ENCODE data around the gene LARP4B. TPM values are rescaled to one million over a fixed set of nuclear protein-coding genes. Genes with fewer than 3 reads are reported as not detected.

LARP4B gene
- total and polyA plus RNA-seq, 2 of the 13 experiments (the other 11 are each of a cell fraction or from before 2014, with no cell fraction given): 19.5 to 30.2 TPM

DNA sequence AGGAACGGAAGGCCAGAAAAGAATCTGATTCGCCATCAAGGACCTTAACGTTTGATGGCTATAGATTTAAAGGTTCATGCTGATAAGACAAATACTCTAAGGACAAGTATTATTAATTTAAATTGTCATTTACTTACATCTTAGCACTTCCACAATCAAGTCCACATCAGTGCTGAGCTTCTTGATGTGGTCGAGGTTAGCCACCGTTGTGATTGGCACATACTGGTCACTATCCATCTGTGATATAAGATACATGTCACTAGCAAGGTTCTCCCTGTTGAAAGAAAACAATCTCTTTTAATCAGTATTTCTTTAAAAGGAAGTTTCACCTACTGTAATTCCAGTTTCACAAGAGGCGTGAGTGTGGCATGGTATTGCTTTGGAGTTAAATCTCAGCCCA lies 88.7 kb downstream of the LARP4B start (continued):
- TF ChIP-seq, protein P1, sequence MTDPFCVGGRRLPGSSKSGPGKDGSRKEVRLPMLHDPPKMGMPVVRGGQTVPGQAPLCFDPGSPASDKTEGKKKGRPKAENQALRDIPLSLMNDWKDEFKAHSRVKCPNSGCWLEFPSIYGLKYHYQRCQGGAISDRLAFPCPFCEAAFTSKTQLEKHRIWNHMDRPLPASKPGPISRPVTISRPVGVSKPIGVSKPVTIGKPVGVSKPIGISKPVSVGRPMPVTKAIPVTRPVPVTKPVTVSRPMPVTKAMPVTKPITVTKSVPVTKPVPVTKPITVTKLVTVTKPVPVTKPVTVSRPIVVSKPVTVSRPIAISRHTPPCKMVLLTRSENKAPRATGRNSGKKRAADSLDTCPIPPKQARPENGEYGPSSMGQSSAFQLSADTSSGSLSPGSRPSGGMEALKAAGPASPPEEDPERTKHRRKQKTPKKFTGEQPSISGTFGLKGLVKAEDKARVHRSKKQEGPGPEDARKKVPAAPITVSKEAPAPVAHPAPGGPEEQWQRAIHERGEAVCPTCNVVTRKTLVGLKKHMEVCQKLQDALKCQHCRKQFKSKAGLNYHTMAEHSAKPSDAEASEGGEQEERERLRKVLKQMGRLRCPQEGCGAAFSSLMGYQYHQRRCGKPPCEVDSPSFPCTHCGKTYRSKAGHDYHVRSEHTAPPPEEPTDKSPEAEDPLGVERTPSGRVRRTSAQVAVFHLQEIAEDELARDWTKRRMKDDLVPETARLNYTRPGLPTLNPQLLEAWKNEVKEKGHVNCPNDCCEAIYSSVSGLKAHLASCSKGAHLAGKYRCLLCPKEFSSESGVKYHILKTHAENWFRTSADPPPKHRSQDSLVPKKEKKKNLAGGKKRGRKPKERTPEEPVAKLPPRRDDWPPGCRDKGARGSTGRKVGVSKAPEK (CRISPR knock-in tag; IDR thresholded peaks at IDR 0.05; ENCODE audit: borderline replicate concordance): no peak
- TF ChIP-seq MYPOP (CRISPR knock-in tag; IDR thresholded peaks at IDR 0.05) (no peak), ATAD3A (CRISPR knock-in tag; IDR thresholded peaks at IDR 0.05) (no peak), NR1H2 (CRISPR knock-in tag; IDR thresholded peaks at IDR 0.05; ENCODE audit: borderline replicate concordance, low read depth) (no peak), ZFP1 (CRISPR knock-in tag; IDR thresholded peaks at IDR 0.05) (no peak), ZNF296 (CRISPR knock-in tag; conservative IDR thresholded peaks at IDR 0.05) (no peak), ZKSCAN5 (CRISPR knock-in tag; IDR thresholded peaks at IDR 0.05) (no peak), HOXA7 (CRISPR knock-in tag; IDR thresholded peaks at IDR 0.05) (no peak), ZNF441 (CRISPR knock-in tag; IDR thresholded peaks at IDR 0.05; ENCODE audit: borderline replicate concordance) (no peak), SKI (IDR thresholded peaks at IDR 0.05; ENCODE audit: partially characterized antibody) (no peak)

DNA sequence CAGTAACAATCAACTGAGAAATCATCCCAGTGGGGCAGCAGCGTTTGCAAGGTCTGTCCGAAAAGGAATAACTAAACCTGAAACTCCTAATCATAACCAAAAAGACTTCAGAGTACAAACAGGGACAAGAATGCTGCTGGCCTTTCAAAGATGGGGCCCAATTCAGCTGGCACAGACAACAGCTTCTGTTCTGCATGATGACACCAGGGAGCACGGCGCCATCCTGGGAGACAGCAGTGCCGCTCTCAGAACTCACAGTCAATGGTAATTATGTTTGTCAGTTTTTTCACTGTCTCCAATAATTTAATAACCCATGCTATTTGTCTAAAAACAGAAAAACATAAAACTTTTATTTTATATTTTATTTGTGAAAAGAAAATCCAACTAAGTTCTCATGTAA lies 90.0 kb downstream of the LARP4B start:
- H3K27me3 ChIP-seq (ENCODE audit: control insufficient read depth in 1 of 2, insufficient read depth in 2 of 2, low read length in 2 of 2): no peaks in the 10 kb centered on the region
- no peak overlapping the region for H3K4me2 ChIP-seq (ENCODE audit: low read depth, low read length)
- ATAC-seq (no peak), FAIRE-seq (no peak), DNase-seq (ENCODE audit: low spot score) (no peak)
- H4K20me1 ChIP-seq (ENCODE audit: insufficient read depth, low read length): peaks cover 8% of the 10 kb centered on the region; the same call in 1 of the 2 replicates
- H3K27ac ChIP-seq (ENCODE audit: extremely low read length, insufficient read depth, low read length): no peak overlapping the region
- peaks cover 4% of the 10 kb centered on the region for H3K79me2 ChIP-seq (ENCODE audit: insufficient read depth, low read length)
- CTCF ChIA-PET (ENCODE audit: low intra/inter-chr PET ratio, low total read pairs): no interaction called here
- in situ Hi-C loops (cut with HindIII; ENCODE audit: extremely low pct_ligation_motif_present, low pct_unique_long_range_greater_than_20kb): no loop called here
- POLR2A ChIA-PET: no interaction called here
- no peaks in the 10 kb centered on the region for H3K4me1 ChIP-seq (ENCODE audit: insufficient read depth, low read length)
- BruUV-seq (replicated peaks): no TSS peak
- H2AFZ ChIP-seq (ENCODE audit: low read length): no peak overlapping the region
- H3K36me3 ChIP-seq (replicated peaks in 1 of 2; ENCODE audit: control insufficient read depth in 1 of 2, insufficient read depth in 2 of 2, low read length in 2 of 2): peaks cover 27 to 87% of the 10 kb centered on the region in 2 experiments
- intact Hi-C loops (cut with micrococcal nuclease; ENCODE audit: unreplicated experiment): no loop called here
- no peaks in the 10 kb centered on the region for H3K9me3 ChIP-seq (ENCODE audit: low read length)
- no peak overlapping the region for H3K9ac ChIP-seq (ENCODE audit: insufficient read depth, low read depth, low read length)
- 91% methylated on average over 5 of the region's 5 CpGs for WGBS (ENCODE audit: low lambda C conversion rate)
- H3K4me3 ChIP-seq (replicated peaks in 1 of 3; ENCODE audit: insufficient read depth in 1 of 3, low read depth in 2 of 3, low read length in 3 of 3): no peak overlapping the region
- no peak for TF ChIP-seq LCORL (IDR thresholded peaks at IDR 0.05)
- no peak for TF ChIP-seq LCORL (CRISPR knock-in tag; IDR thresholded peaks at IDR 0.05)
- no peak for TF ChIP-seq ZNF720 (CRISPR knock-in tag; IDR thresholded peaks at IDR 0.05)
- TF ChIP-seq TSC22D2 (CRISPR knock-in tag; IDR thresholded peaks at IDR 0.05; ENCODE audit: borderline replicate concordance): no peak
- no peak for TF ChIP-seq STAG1 (CRISPR knock-in tag; IDR thresholded peaks at IDR 0.05)
- TF ChIP-seq, protein P2, sequence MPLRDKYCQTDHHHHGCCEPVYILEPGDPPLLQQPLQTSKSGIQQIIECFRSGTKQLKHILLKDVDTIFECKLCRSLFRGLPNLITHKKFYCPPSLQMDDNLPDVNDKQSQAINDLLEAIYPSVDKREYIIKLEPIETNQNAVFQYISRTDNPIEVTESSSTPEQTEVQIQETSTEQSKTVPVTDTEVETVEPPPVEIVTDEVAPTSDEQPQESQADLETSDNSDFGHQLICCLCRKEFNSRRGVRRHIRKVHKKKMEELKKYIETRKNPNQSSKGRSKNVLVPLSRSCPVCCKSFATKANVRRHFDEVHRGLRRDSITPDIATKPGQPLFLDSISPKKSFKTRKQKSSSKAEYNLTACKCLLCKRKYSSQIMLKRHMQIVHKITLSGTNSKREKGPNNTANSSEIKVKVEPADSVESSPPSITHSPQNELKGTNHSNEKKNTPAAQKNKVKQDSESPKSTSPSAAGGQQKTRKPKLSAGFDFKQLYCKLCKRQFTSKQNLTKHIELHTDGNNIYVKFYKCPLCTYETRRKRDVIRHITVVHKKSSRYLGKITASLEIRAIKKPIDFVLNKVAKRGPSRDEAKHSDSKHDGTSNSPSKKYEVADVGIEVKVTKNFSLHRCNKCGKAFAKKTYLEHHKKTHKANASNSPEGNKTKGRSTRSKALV (CRISPR knock-in tag; IDR thresholded peaks at IDR 0.05): no peak
- no peak for TF ChIP-seq MIER3 (CRISPR knock-in tag; IDR thresholded peaks at IDR 0.05; ENCODE audit: borderline replicate concordance)
- no peak for TF ChIP-seq ZNF468 (CRISPR knock-in tag; IDR thresholded peaks at IDR 0.05)
- TF ChIP-seq SMYD3 (CRISPR knock-in tag; IDR thresholded peaks at IDR 0.05): no peak
- TF ChIP-seq SRF (IDR thresholded peaks at IDR 0.05; ENCODE audit: low read depth, low read length): no peak
- TF ChIP-seq TBP (CRISPR knock-in tag; IDR thresholded peaks at IDR 0.05): no peak
